Erythroblast (primary cell): ENCODE measurements around the gene TFB1M.
"Not testable (repeated sequence)": the region's sequence is repeated elsewhere in the genome, so short reads cannot be mapped to it uniquely, and the experiment has no call there.

Experiments used
- DNase-seq, 2 experiments: peaks; one replicate each; lab custom pipeline; 2025; lab: John Stamatoyannopoulos, UW
- GATA1 ChIP-seq: IDR thresholded peaks from 2 replicates; pipeline ENCODE4 v1.6.1; 2011; ENCODE audit warnings: low read depth, mild to moderate bottlenecking, control low read depth, low read length, moderate library complexity
- POLR2A ChIP-seq: IDR thresholded peaks from 2 replicates; pipeline ENCODE4 v1.6.1; 2011; ENCODE audit warnings: mild to moderate bottlenecking, low read length

TFB1M gene

GRCh38 chr6:155324993-155325392 is 10.7 kb upstream of the TFB1M start:
- TF ChIP-seq GATA1 (no peak), POLR2A (no peak)

GRCh38 chr6:155324172-155324571 is 9.9 kb upstream of the TFB1M start:
- TF ChIP-seq POLR2A (no peak), GATA1 (no peak)
- no peak for DNase-seq

More at GRCh38 chr6:155324993-155325392, 10.7 kb upstream of the TFB1M start:
- no peak for DNase-seq

- no peak for TF ChIP-seq POLR2A
- TF ChIP-seq GATA1, result no peak
- no peak for DNase-seq
These were observed 5.6 kb upstream of the TFB1M start for GRCh38 chr6:155319902-155320301.

GRCh38 chr6:155317186-155317585 is 2.9 kb upstream of the TFB1M start:
- TF ChIP-seq POLR2A (no peak), GATA1 (no peak)
- DNase-seq, result peak in 1 of 2 experiments; percentile 5

- no peak for DNase-seq
- TF ChIP-seq GATA1 (no peak), POLR2A (no peak)
These were observed 2.1 kb upstream of the TFB1M start for GRCh38 chr6:155316419-155316818.

- DNase-seq, result peak; percentile 23 to 40
These were observed 1.2 kb upstream of the TFB1M start for GRCh38 chr6:155315516-155315871.

GRCh38 chr6:155314773-155315515 is 660 bp upstream of the TFB1M start:
- TF ChIP-seq POLR2A, result peak; percentile 90
- TF ChIP-seq GATA1, result no peak
- peak; percentile 85 to 89 for DNase-seq

More at GRCh38 chr6:155315516-155315871, 1.2 kb upstream of the TFB1M start:
- TF ChIP-seq POLR2A, result no peak
- no peak for TF ChIP-seq GATA1

- DNase-seq, result peak; percentile 36 to 48
- no peak for TF ChIP-seq POLR2A
- TF ChIP-seq GATA1, result no peak
These were observed 637 bp downstream of the TFB1M start for GRCh38 chr6:155313602-155314091.

- DNase-seq, result not testable (repeated sequence)
These were observed 1.3 kb downstream of the TFB1M start for GRCh38 chr6:155312950-155313349.

GRCh38 chr6:155311583-155311982 is 2.7 kb downstream of the TFB1M start:
- DNase-seq, result no peak
- no peak for TF ChIP-seq POLR2A
- TF ChIP-seq GATA1, result no peak

GRCh38 chr6:155311086-155311485 is 3.2 kb downstream of the TFB1M start:
- DNase-seq, result peak; percentile 32 to 68
- TF ChIP-seq GATA1 (no peak), POLR2A (no peak)

- no peak for TF ChIP-seq GATA1
- no peak for DNase-seq
These were observed 3.7 kb downstream of the TFB1M start for GRCh38 chr6:155310596-155310995.

- TF ChIP-seq GATA1 (no peak), POLR2A (no peak)
- no peak for DNase-seq
These were observed 5.1 kb downstream of the TFB1M start for GRCh38 chr6:155309150-155309549.

GRCh38 chr6:155306958-155307357 is 7.3 kb downstream of the TFB1M start:
- DNase-seq, result no peak
- TF ChIP-seq POLR2A (no peak), GATA1 (no peak)

- DNase-seq, result no peak
- TF ChIP-seq POLR2A (no peak), GATA1 (no peak)
These were observed 10.9 kb downstream of the TFB1M start for GRCh38 chr6:155303361-155303870.
